CD14-positive monocyte (primary cell): ENCODE results near the gene SF3A1. TPM values are rescaled to one million over a fixed set of nuclear protein-coding genes. Genes with fewer than 3 reads are reported as not detected.

Experiments
- DNase-seq, 3 donors: peaks; one replicate each; pipeline ENCODE4 v3.0.0-alpha.2; 2011 to 2022
- H2AFZ ChIP-seq: 2 replicates; pipeline ENCODE4 v1.6.0; 2012; ENCODE audit warnings: mild to moderate bottlenecking, low read depth, low read length, inconsistent platforms; ENCODE audit not compliant: insufficient read depth, poor library complexity, severe bottlenecking
- H3K27ac ChIP-seq, 2 donors: 1 replicate in 1 of 2; 2 replicates in 1 of 2; pipeline ENCODE4 v1.5.1; 2012 to 2013; ENCODE audit warnings: low read length in 2 of 2, control low read depth in 1 of 2, inconsistent platforms in 1 of 2, low read depth in 1 of 2, mild to moderate bottlenecking in 1 of 2
- H3K27me3 ChIP-seq, 2 donors: one replicate each; pipeline versions ENCODE4 v1.6.0 to v1.6.1; 2011 to 2013; ENCODE audit warnings: low read length in 2 of 2; ENCODE audit not compliant: control insufficient read depth in 2 of 2, insufficient read depth in 2 of 2
- H3K36me3 ChIP-seq, 2 donors: replicated peaks in 1 of 2; 1 replicate in 1 of 2; 2 replicates in 1 of 2; pipeline versions ENCODE4 v1.5.1 to v1.6.1; 2012 to 2013; ENCODE audit warnings: low read length in 2 of 2, control low read depth in 1 of 2, inconsistent platforms in 1 of 2, mild to moderate bottlenecking in 1 of 2; ENCODE audit not compliant: insufficient read depth in 2 of 2, control insufficient read depth in 1 of 2
- H3K4me1 ChIP-seq, 2 donors: 1 replicate in 1 of 2; 2 replicates in 1 of 2; pipeline versions ENCODE4 v1.5.1 to v1.6.1; 2012 to 2013; ENCODE audit warnings: low read length in 2 of 2, control low read depth in 1 of 2, inconsistent platforms in 1 of 2, mild to moderate bottlenecking in 1 of 2, moderate library complexity in 1 of 2; ENCODE audit not compliant: insufficient read depth in 2 of 2, control insufficient read depth in 1 of 2
- H3K4me2 ChIP-seq: replicated peaks from 2 replicates; pipeline ENCODE3; 2012; ENCODE audit warnings: low read length, moderate library complexity, mild to moderate bottlenecking; ENCODE audit not compliant: poor library complexity, severe bottlenecking; ENCODE audit errors: extremely low read depth
- H3K4me3 ChIP-seq, 3 experiments: fragments of 200-600 bp in 1 of 3; sonication (generic) in 1 of 3; replicated peaks in 1 of 3; 1 replicate in 2 of 3; 2 replicates in 1 of 3; pipeline ENCODE4 v1.5.1; 2011 to 2013; ENCODE audit warnings: low read length in 3 of 3, mild to moderate bottlenecking in 3 of 3, control low read depth in 2 of 3, low read depth in 2 of 3, inconsistent platforms in 1 of 3, moderate library complexity in 1 of 3
- H3K79me2 ChIP-seq: 2 replicates; pipeline ENCODE4 v1.6.0; 2012; ENCODE audit warnings: mild to moderate bottlenecking, control low read depth, inconsistent platforms, low read length, moderate library complexity; ENCODE audit not compliant: insufficient read depth
- H3K9ac ChIP-seq: 2 replicates; pipeline ENCODE4 v1.6.0; 2017; ENCODE audit warnings: low read length, mild to moderate bottlenecking; ENCODE audit not compliant: insufficient read depth, poor library complexity, severe bottlenecking
- H3K9me3 ChIP-seq, 2 donors: replicated peaks in 1 of 2; 1 replicate in 1 of 2; 2 replicates in 1 of 2; pipeline versions ENCODE4 v1.5.1 to v1.6.1; 2012 to 2013; ENCODE audit warnings: low read length in 2 of 2, control low read depth in 1 of 2; ENCODE audit not compliant: control insufficient read depth in 1 of 2, insufficient read depth in 1 of 2
- H4K20me1 ChIP-seq: 2 replicates; pipeline ENCODE4 v1.6.0; 2012; ENCODE audit warnings: mild to moderate bottlenecking, low read length, control low read depth, moderate library complexity; ENCODE audit not compliant: insufficient read depth
- H3K27ac Mint-ChIP-seq, 7 donors: one replicate each; pipeline ENCODE4 v1.8.0; 2020; ENCODE audit warnings: mild to moderate bottlenecking in 7 of 7, mixed read lengths in 7 of 7, moderate library complexity in 6 of 7, inconsistent platforms in 2 of 7
- H3K27me3 Mint-ChIP-seq, 3 donors: one replicate each; pipeline ENCODE4 v1.8.0; 2021 to 2022; ENCODE audit warnings: low read depth in 3 of 3, mild to moderate bottlenecking in 3 of 3, mixed read lengths in 3 of 3, moderate library complexity in 3 of 3, inconsistent platforms in 1 of 3
- H3K36me3 Mint-ChIP-seq, 2 donors: one replicate each; pipeline ENCODE4 v1.8.0; 2020; ENCODE audit warnings: mixed read lengths in 2 of 2, inconsistent platforms in 1 of 2, mild to moderate bottlenecking in 1 of 2
- H3K4me1 Mint-ChIP-seq: one replicate; pipeline ENCODE4 v1.8.0; 2020; ENCODE audit warnings: mild to moderate bottlenecking, mixed read lengths
- H3K4me3 Mint-ChIP-seq, 2 donors: one replicate each; pipeline ENCODE4 v1.8.0; 2020; ENCODE audit warnings: mild to moderate bottlenecking in 2 of 2, mixed read lengths in 2 of 2, moderate library complexity in 1 of 2
- H3K9me3 Mint-ChIP-seq, 7 donors: one replicate each; pipeline ENCODE4 v1.8.0; 2020 to 2022; ENCODE audit warnings: mixed read lengths in 7 of 7, mild to moderate bottlenecking in 6 of 7, moderate library complexity in 6 of 7, inconsistent platforms in 2 of 7
- CTCF ChIP-seq: fragments of 200-600 bp; IDR thresholded peaks from one replicate; pipeline ENCODE4 v1.8.0; 2022; ENCODE audit warnings: antibody characterized with exemption, mild to moderate bottlenecking
- WGBS: methylation state at CpG from one replicate; pipeline ENCODE4 v1.1.5; 2013; ENCODE audit warnings: missing lambda C conversion rate; ENCODE audit not compliant: insufficient coverage; 5-methylcytosine and 5-hydroxymethylcytosine counted together
- intact Hi-C, 2 donors: fragments of 100-400 bp; cut with micrococcal nuclease; formaldehyde crosslinking; loops; one replicate each; pipeline versions ENCODE4 v1.15.0 to v1.15.1; 2023
- polyA plus RNA-seq, 3 donors: library from polyadenylated mRNA; depleted of rRNA in 1 of 3; unstranded in 2 of 3; stranded (reverse) in 1 of 3; fragments of 300-500 nt in 2 of 3; fragments of >200 nt in 1 of 3; fragmentation: Illumina TruSeq in 2 of 3; gene quantifications; 1 replicate in 2 of 3; 2 replicates in 1 of 3; pipeline ENCODE4 v1.2.3, GENCODE V29; 2012 to 2021

The SF3A1 gene
- polyA plus RNA-seq, 3 donors = 34.7 to 102 (median 52.1) TPM

- Histone ChIP-seq H4K20me1 (peaks cover 4% of the 10 kb centered on the region), H3K27me3 (no peaks in the 10 kb centered on the region), H3K9me3 (no peaks in the 10 kb centered on the region), H3K4me2 (peak overlapping the region; percentile 64), H3K36me3 (peaks cover 2 to 8% of the 10 kb centered on the region in 2 donors), H3K4me3 (peak overlapping the region in 1 of 3 experiments; percentile 63), H3K4me1 (peaks cover 93 to 97% of the 10 kb centered on the region in 2 donors), H3K79me2 (peaks cover 58% of the 10 kb centered on the region), H3K27ac (peak overlapping the region; percentile 76 to 87), H2AFZ (peak overlapping the region; percentile 29), H3K9ac (peak overlapping the region; percentile 47)
- Mint-ChIP-seq H3K4me3 (peak overlapping the region; percentile 31 to 76), H3K9me3 (peaks cover 0 to 2% (median 0%) of the 10 kb centered on the region in 7 donors), H3K36me3 (peaks cover 31 to 32% of the 10 kb centered on the region in 2 donors), H3K4me1 (peaks cover 97% of the 10 kb centered on the region), H3K27me3 (peaks cover 0 to 3% (median under 1%) of the 10 kb centered on the region in 3 donors), H3K27ac (peak overlapping the region; percentile 84 to 95 (median 93))
- intact Hi-C loops = loop anchor here in 1 of 2 donors (10.0 kb wide), 1 partner anchor 49 kb away; the partner anchor contains the start of genes CCDC157 and SF3A1
- peak; percentile 68 to 82 (median 80) for DNase-seq
- WGBS = 0% methylated on average over 2 of the region's 4 CpGs
- no peak for TF ChIP-seq CTCF
Measured at GRCh38 chr22:30305519-30305905, 51.2 kb downstream of the SF3A1 start.

- TF ChIP-seq CTCF = no peak
- peaks cover 0 to 2% (median 0%) of the 10 kb centered on the region in 7 donors for H3K9me3 Mint-ChIP-seq
- intact Hi-C loops = loop anchor here in 1 of 2 donors (10.0 kb wide), 1 partner anchor 50 kb away; the partner anchor contains the start of genes CCDC157 and SF3A1
- no peak for DNase-seq
- Histone ChIP-seq H3K9ac (no peak overlapping the region), H4K20me1 (peaks cover 4% of the 10 kb centered on the region), H3K27ac (peak overlapping the region; percentile 76 to 87), H2AFZ (no peak overlapping the region), H3K4me3 (peak overlapping the region in 1 of 3 experiments; percentile 63), H3K4me1 (peaks cover 85 to 88% of the 10 kb centered on the region in 2 donors), H3K27me3 (no peaks in the 10 kb centered on the region), H3K79me2 (peaks cover 55% of the 10 kb centered on the region), H3K9me3 (no peaks in the 10 kb centered on the region), H3K36me3 (peaks cover 3 to 16% of the 10 kb centered on the region in 2 donors), H3K4me2 (peak overlapping the region; percentile 64)
- 72% methylated on average over 6 of the region's 7 CpGs for WGBS
- H3K36me3 Mint-ChIP-seq = peaks cover 39% of the 10 kb centered on the region in 2 donors
- H3K4me1 Mint-ChIP-seq = peaks cover 90% of the 10 kb centered on the region
- H3K27ac Mint-ChIP-seq = peak overlapping the region; percentile 84 to 95 (median 93)
- peaks cover 0 to 3% (median 2%) of the 10 kb centered on the region in 3 donors for H3K27me3 Mint-ChIP-seq
- H3K4me3 Mint-ChIP-seq = peak overlapping the region; percentile 34 to 76
Measured at GRCh38 chr22:30304495-30305244, 52.0 kb downstream of the SF3A1 start.
